ENCODE results near the gene EFL1. TPM values are rescaled to one million over a fixed set of nuclear protein-coding genes. Genes with fewer than 3 reads are reported as not detected.

Gene EFL1
- total and polyA plus RNA-seq, 9 donors: 11.3 to 17.4 (median 11.8) TPM

DNA sequence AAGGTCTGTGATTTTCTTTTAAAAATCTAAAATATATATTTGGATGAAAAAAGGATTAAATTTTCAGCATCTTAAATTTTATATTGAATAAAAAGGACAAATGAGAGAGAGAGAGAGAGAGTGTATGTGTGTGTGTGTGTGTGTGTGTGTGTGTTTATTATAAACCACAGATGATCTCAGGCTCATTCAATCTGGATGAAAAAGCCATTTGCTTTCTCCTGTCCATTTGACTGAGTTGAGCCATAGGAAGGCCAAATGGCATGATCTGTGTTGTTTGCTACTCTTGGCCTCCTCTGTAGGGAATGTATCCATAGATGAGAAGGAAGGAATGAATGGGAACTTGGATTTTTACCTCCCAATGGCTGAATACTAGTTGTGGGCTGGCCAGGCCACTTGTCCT lies 124.2 kb downstream of the EFL1 start:
- peaks cover 2% of the 10 kb centered on the region for H3K4me1 ChIP-seq (ENCODE audit: control insufficient read depth, insufficient read depth, low read length)
- no peak overlapping the region for H3K27ac ChIP-seq (ENCODE audit: low read length)
- DNase-seq: no peak
- H3K4me3 ChIP-seq (ENCODE audit: low read length): no peak overlapping the region
- H3K36me3 ChIP-seq (ENCODE audit: control insufficient read depth, insufficient read depth, low read length): peaks cover 11% of the 10 kb centered on the region
- no peaks in the 10 kb centered on the region for H3K27me3 ChIP-seq (ENCODE audit: control insufficient read depth, insufficient read depth, low read length)
- no peaks in the 10 kb centered on the region for H3K9me3 ChIP-seq (replicated peaks; ENCODE audit: control insufficient read depth, low read depth, low read length)

- Histone ChIP-seq H3K4me1 (ENCODE audit: control insufficient read depth, insufficient read depth, low read length) (peaks cover 2% of the 10 kb centered on the region), H3K4me3 (ENCODE audit: low read length) (no peak overlapping the region), H3K27ac (ENCODE audit: low read length) (no peak overlapping the region), H3K27me3 (ENCODE audit: control insufficient read depth, insufficient read depth, low read length) (no peaks in the 10 kb centered on the region), H3K36me3 (ENCODE audit: control insufficient read depth, insufficient read depth, low read length) (peaks cover 10% of the 10 kb centered on the region), H3K9me3 (replicated peaks; ENCODE audit: control insufficient read depth, low read depth, low read length) (no peaks in the 10 kb centered on the region)
- DNase-seq: no peak
- WGBS (ENCODE audit: insufficient coverage): 90% methylated on average over 3 of the region's 3 CpGs
Measured at GRCh38 chr15:82137261-82137660, 125.3 kb downstream of the EFL1 start.

DNA sequence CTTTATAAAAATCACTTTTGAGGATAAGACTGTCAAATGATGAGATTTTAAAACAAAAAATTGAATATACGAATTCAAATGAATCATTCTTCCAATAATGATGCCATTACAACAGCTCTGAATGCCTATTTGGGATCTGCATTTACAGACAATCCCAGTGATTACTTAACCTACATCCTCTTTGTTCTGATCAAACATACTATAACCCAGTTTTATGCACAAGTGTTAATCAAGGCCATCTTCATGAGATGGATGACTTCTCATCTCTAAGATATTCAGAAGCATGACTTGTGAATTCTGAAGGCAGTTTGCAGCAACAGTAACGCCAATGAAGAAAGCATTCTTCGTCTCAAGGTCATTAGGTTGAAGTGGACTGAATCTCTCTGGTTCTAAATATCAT lies 126.4 kb downstream of the EFL1 start:
- Histone ChIP-seq H3K4me1 (ENCODE audit: control insufficient read depth, insufficient read depth, low read length) (peaks cover 2% of the 10 kb centered on the region), H3K4me3 (ENCODE audit: low read length) (no peak overlapping the region), H3K9me3 (replicated peaks; ENCODE audit: control insufficient read depth, low read depth, low read length) (no peaks in the 10 kb centered on the region), H3K27me3 (ENCODE audit: control insufficient read depth, insufficient read depth, low read length) (no peaks in the 10 kb centered on the region), H3K36me3 (ENCODE audit: control insufficient read depth, insufficient read depth, low read length) (peaks cover 8% of the 10 kb centered on the region), H3K27ac (ENCODE audit: low read length) (no peak overlapping the region)
- WGBS (ENCODE audit: insufficient coverage): 100% methylated on average over 1 of the region's 3 CpGs
- DNase-seq: no peak

GRCh38 chr15:82135638-82136037 lies 126.9 kb downstream of the EFL1 start:
- DNase-seq: no peak
- Histone ChIP-seq H3K27ac (ENCODE audit: low read length) (no peak overlapping the region), H3K4me3 (ENCODE audit: low read length) (no peak overlapping the region), H3K36me3 (ENCODE audit: control insufficient read depth, insufficient read depth, low read length) (peaks cover 8% of the 10 kb centered on the region), H3K27me3 (ENCODE audit: control insufficient read depth, insufficient read depth, low read length) (no peaks in the 10 kb centered on the region), H3K4me1 (ENCODE audit: control insufficient read depth, insufficient read depth, low read length) (peaks cover 2% of the 10 kb centered on the region), H3K9me3 (replicated peaks; ENCODE audit: control insufficient read depth, low read depth, low read length) (no peaks in the 10 kb centered on the region)
- no CpG with 5 or more reads among the region's 3 CpGs for WGBS (ENCODE audit: insufficient coverage)

- H3K27ac ChIP-seq (ENCODE audit: low read length): no peak overlapping the region
- H3K4me1 ChIP-seq (ENCODE audit: control insufficient read depth, insufficient read depth, low read length): no peaks in the 10 kb centered on the region
- DNase-seq: no peak
- no peaks in the 10 kb centered on the region for H3K27me3 ChIP-seq (ENCODE audit: control insufficient read depth, insufficient read depth, low read length)
- WGBS (ENCODE audit: insufficient coverage): no CpG with 5 or more reads among the region's 3 CpGs
- peaks cover 12% of the 10 kb centered on the region for H3K36me3 ChIP-seq (ENCODE audit: control insufficient read depth, insufficient read depth, low read length)
- H3K4me3 ChIP-seq (ENCODE audit: low read length): no peak overlapping the region
- H3K9me3 ChIP-seq (replicated peaks; ENCODE audit: control insufficient read depth, low read depth, low read length): no peaks in the 10 kb centered on the region
Measured at GRCh38 chr15:82134461-82134860, 128.1 kb downstream of the EFL1 start.

GRCh38 chr15:82133251-82133650 lies 129.3 kb downstream of the EFL1 start:
- Histone ChIP-seq H3K4me3 (ENCODE audit: low read length) (no peak overlapping the region), H3K4me1 (ENCODE audit: control insufficient read depth, insufficient read depth, low read length) (no peaks in the 10 kb centered on the region), H3K36me3 (ENCODE audit: control insufficient read depth, insufficient read depth, low read length) (peaks cover 10% of the 10 kb centered on the region), H3K9me3 (replicated peaks; ENCODE audit: control insufficient read depth, low read depth, low read length) (no peaks in the 10 kb centered on the region), H3K27ac (ENCODE audit: low read length) (no peak overlapping the region), H3K27me3 (ENCODE audit: control insufficient read depth, insufficient read depth, low read length) (no peaks in the 10 kb centered on the region)
- no CpG with 5 or more reads among the region's 1 CpG for WGBS (ENCODE audit: insufficient coverage)
- no peak for DNase-seq

DNA sequence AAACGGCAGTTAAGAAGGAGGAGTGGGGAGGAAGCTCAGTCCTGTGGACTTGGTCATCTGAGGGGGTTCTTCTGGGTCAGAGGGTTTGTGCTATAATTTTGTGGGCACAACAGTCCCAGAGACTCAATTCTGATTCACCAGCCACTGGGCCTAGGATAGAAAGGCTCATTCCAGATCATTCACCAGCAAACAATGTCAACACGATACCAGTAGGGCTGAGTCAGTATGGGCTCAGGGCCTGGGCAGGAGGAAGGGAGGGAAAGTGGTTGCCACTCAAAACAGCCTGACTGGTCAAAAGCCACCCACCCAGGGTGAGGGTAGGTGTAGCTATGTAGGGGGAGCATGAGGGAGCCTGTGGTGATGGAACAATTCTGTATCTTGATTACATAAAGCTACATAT lies 129.8 kb downstream of the EFL1 start:
- no peaks in the 10 kb centered on the region for H3K27me3 ChIP-seq (ENCODE audit: control insufficient read depth, insufficient read depth, low read length)
- no peak for DNase-seq
- no peaks in the 10 kb centered on the region for H3K9me3 ChIP-seq (replicated peaks; ENCODE audit: control insufficient read depth, low read depth, low read length)
- H3K27ac ChIP-seq (ENCODE audit: low read length): no peak overlapping the region
- H3K36me3 ChIP-seq (ENCODE audit: control insufficient read depth, insufficient read depth, low read length): peaks cover 10% of the 10 kb centered on the region
- no peaks in the 10 kb centered on the region for H3K4me1 ChIP-seq (ENCODE audit: control insufficient read depth, insufficient read depth, low read length)
- WGBS (ENCODE audit: insufficient coverage): 100% methylated on average over 1 of the region's 2 CpGs
- H3K4me3 ChIP-seq (ENCODE audit: low read length): no peak overlapping the region

DNA sequence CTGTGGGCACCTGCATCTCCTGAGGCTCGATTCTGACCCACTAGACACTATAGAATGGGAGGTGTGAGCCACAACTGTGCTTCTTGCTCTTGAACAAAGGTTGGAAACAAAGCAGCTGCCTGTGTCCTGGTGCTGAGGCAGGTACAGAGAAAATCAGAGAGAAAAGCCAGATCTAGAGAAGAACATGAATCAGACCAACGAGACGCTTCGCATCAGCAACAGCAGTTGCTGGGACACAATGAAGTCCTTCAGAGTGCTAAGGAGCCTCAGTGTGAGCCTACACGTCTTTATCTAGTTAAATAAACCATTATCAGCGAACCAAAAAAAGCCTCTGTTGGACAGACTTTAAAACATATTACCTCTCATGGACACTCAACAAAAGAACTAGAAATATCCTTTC lies 130.4 kb downstream of the EFL1 start:
- Histone ChIP-seq H3K4me3 (ENCODE audit: low read length) (no peak overlapping the region), H3K36me3 (ENCODE audit: control insufficient read depth, insufficient read depth, low read length) (peaks cover 10% of the 10 kb centered on the region), H3K27me3 (ENCODE audit: control insufficient read depth, insufficient read depth, low read length) (no peaks in the 10 kb centered on the region), H3K4me1 (ENCODE audit: control insufficient read depth, insufficient read depth, low read length) (no peaks in the 10 kb centered on the region), H3K9me3 (replicated peaks; ENCODE audit: control insufficient read depth, low read depth, low read length) (no peaks in the 10 kb centered on the region), H3K27ac (ENCODE audit: low read length) (no peak overlapping the region)
- WGBS (ENCODE audit: insufficient coverage): 100% methylated on average over 4 of the region's 6 CpGs
- DNase-seq: no peak

DNA sequence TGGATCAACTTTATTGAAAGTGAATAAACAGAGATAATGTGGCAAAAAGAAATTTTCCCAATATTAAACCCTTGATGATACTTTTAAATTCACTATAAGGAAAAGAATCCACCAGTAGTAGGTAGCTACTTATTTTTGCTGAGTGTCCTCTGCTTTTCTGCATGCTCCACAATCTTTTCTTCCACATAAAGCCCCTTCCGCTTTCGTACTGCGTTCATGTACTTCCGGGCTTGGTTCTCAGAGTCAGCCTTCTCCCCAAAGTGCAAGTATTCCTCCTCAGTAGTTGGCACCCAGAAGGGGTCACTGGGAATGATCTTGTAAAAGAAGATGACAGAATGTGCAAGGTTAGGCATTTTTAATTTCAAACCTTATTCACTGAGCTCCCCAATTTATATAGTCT lies 132.3 kb downstream of the EFL1 start:
- WGBS (ENCODE audit: insufficient coverage): no CpG with 5 or more reads among the region's 4 CpGs
- H3K4me1 ChIP-seq (ENCODE audit: control insufficient read depth, insufficient read depth, low read length): no peaks in the 10 kb centered on the region
- H3K27me3 ChIP-seq (ENCODE audit: control insufficient read depth, insufficient read depth, low read length): no peaks in the 10 kb centered on the region
- H3K36me3 ChIP-seq (ENCODE audit: control insufficient read depth, insufficient read depth, low read length): peaks cover 10% of the 10 kb centered on the region
- DNase-seq: peak; percentile 37
- no peak overlapping the region for H3K4me3 ChIP-seq (ENCODE audit: low read length)
- no peaks in the 10 kb centered on the region for H3K9me3 ChIP-seq (replicated peaks; ENCODE audit: control insufficient read depth, low read depth, low read length)
- no peak overlapping the region for H3K27ac ChIP-seq (ENCODE audit: low read length)

GRCh38 chr15:82129761-82130160 lies 132.8 kb downstream of the EFL1 start:
- Histone ChIP-seq H3K4me3 (ENCODE audit: low read length) (no peak overlapping the region), H3K27ac (ENCODE audit: low read length) (no peak overlapping the region), H3K9me3 (replicated peaks; ENCODE audit: control insufficient read depth, low read depth, low read length) (no peaks in the 10 kb centered on the region), H3K27me3 (ENCODE audit: control insufficient read depth, insufficient read depth, low read length) (no peaks in the 10 kb centered on the region), H3K36me3 (ENCODE audit: control insufficient read depth, insufficient read depth, low read length) (peaks cover 12% of the 10 kb centered on the region), H3K4me1 (ENCODE audit: control insufficient read depth, insufficient read depth, low read length) (no peaks in the 10 kb centered on the region)
- peak; percentile 22 for DNase-seq
- WGBS (ENCODE audit: insufficient coverage): 17% methylated on average over 1 of the region's 5 CpGs

GRCh38 chr15:82129149-82129692 lies 133.3 kb downstream of the EFL1 start:
- Histone ChIP-seq H3K36me3 (ENCODE audit: control insufficient read depth, insufficient read depth, low read length) (peaks cover 12% of the 10 kb centered on the region), H3K9me3 (replicated peaks; ENCODE audit: control insufficient read depth, low read depth, low read length) (no peaks in the 10 kb centered on the region), H3K27ac (ENCODE audit: low read length) (no peak overlapping the region), H3K4me1 (ENCODE audit: control insufficient read depth, insufficient read depth, low read length) (no peaks in the 10 kb centered on the region), H3K4me3 (ENCODE audit: low read length) (no peak overlapping the region), H3K27me3 (ENCODE audit: control insufficient read depth, insufficient read depth, low read length) (no peaks in the 10 kb centered on the region)
- WGBS (ENCODE audit: insufficient coverage): no CpG with 5 or more reads among the region's 1 CpG
- DNase-seq: no peak
